ENCODE measurements around the gene FOXE3. TPM values are rescaled to one million over a fixed set of nuclear protein-coding genes. Genes with fewer than 3 reads are reported as not detected.

The FOXE3 gene
- total RNA-seq, 1 experiment from 2014 or later: not detected

- H3K36me3 Mint-ChIP-seq: no peaks in the 10 kb centered on the region
- ChIA-PET CTCF (interaction anchor here (2.0 to 8.7 kb wide), 4 partner anchors 14 to 308 kb away, joined by 6 to 109 read pairs (median 14); partner anchors contain the start of gene FOXD2), POLR2A (no interaction called here)
- no peak for DNase-seq (ENCODE audit: low spot score)
- H3K27ac Mint-ChIP-seq: no peak overlapping the region
- no peak for ATAC-seq
- TF ChIP-seq ATF3 (CRISPR knock-in tag; conservative IDR thresholded peaks at IDR 0.05) (no peak), ZNF512 (CRISPR knock-in tag; IDR thresholded peaks at IDR 0.05; ENCODE audit: borderline replicate concordance) (no peak), ZNF219 (CRISPR knock-in tag; IDR thresholded peaks at IDR 0.05; ENCODE audit: borderline replicate concordance) (no peak), USF1 (CRISPR knock-in tag; IDR thresholded peaks at IDR 0.05) (no peak), NR3C1 (CRISPR knock-in tag; conservative IDR thresholded peaks at IDR 0.05; ENCODE audit: low read depth) (no peak), TEAD1 (CRISPR knock-in tag; IDR thresholded peaks at IDR 0.05) (no peak)
- peaks cover 91% of the 10 kb centered on the region for H3K27me3 Mint-ChIP-seq (ENCODE audit: low read depth)
- H3K4me1 Mint-ChIP-seq: peaks cover 8% of the 10 kb centered on the region
- H3K9me3 Mint-ChIP-seq: no peaks in the 10 kb centered on the region
- peak overlapping the region; percentile 38; the same call in 1 of the 2 replicates for H3K4me3 Mint-ChIP-seq
These were observed 2.0 kb downstream of the FOXE3 start for GRCh38 chr1:47418122-47418521.

- H3K27me3 Mint-ChIP-seq (ENCODE audit: low read depth): peaks cover 89% of the 10 kb centered on the region
- POLR2A ChIA-PET: no interaction called here
- H3K9me3 Mint-ChIP-seq: no peaks in the 10 kb centered on the region
- no peak overlapping the region for H3K4me3 Mint-ChIP-seq
- no peaks in the 10 kb centered on the region for H3K36me3 Mint-ChIP-seq
- ATAC-seq (no peak), DNase-seq (ENCODE audit: low spot score) (no peak)
- no peak for TF ChIP-seq E2F5 (CRISPR knock-in tag; IDR thresholded peaks at IDR 0.05)
- no peak for TF ChIP-seq NFYB (CRISPR knock-in tag; conservative IDR thresholded peaks at IDR 0.05; ENCODE audit: low read depth)
- peaks cover 8% of the 10 kb centered on the region for H3K4me1 Mint-ChIP-seq
- CTCF ChIA-PET: interaction anchor here (0.5 to 8.7 kb wide), 7 partner anchors 14 to 307 kb away, joined by 3 to 109 read pairs (median 6); partner anchors contain the start of gene FOXD2
- no peak overlapping the region for H3K27ac Mint-ChIP-seq
These were observed 2.7 kb downstream of the FOXE3 start for GRCh38 chr1:47418681-47419325.

GRCh38 chr1:47420547-47420946 is 4.5 kb downstream of the FOXE3 start:
- H3K4me3 Mint-ChIP-seq: no peak overlapping the region
- ChIA-PET CTCF (interaction anchor here (1.1 to 8.7 kb wide), 3 partner anchors 12 to 32 kb away, joined by 6 to 109 read pairs (median 18); partner anchors contain the start of gene FOXD2), POLR2A (no interaction called here)
- H3K27ac Mint-ChIP-seq: no peak overlapping the region
- no peak for DNase-seq (ENCODE audit: low spot score)
- no peaks in the 10 kb centered on the region for H3K36me3 Mint-ChIP-seq
- no peaks in the 10 kb centered on the region for H3K9me3 Mint-ChIP-seq
- ATAC-seq: no peak
- H3K27me3 Mint-ChIP-seq (ENCODE audit: low read depth): peaks cover 89% of the 10 kb centered on the region
- H3K4me1 Mint-ChIP-seq: peaks cover 19% of the 10 kb centered on the region
- TF ChIP-seq ARID4B (CRISPR knock-in tag; IDR thresholded peaks at IDR 0.05; ENCODE audit: borderline replicate concordance): no peak
- TF ChIP-seq ATF2 (CRISPR knock-in tag; IDR thresholded peaks at IDR 0.05; ENCODE audit: borderline replicate concordance, low read depth): no peak
- TF ChIP-seq GRHL2 (CRISPR knock-in tag; IDR thresholded peaks at IDR 0.05; ENCODE audit: insufficient replicate concordance, severe bottlenecking): no peak
- TF ChIP-seq TEAD4 (CRISPR knock-in tag; IDR thresholded peaks at IDR 0.05): no peak
- TF ChIP-seq ATF6 (CRISPR knock-in tag; IDR thresholded peaks at IDR 0.05): no peak
- no peak for TF ChIP-seq FOXK1 (CRISPR knock-in tag; IDR thresholded peaks at IDR 0.05)
- TF ChIP-seq MAX (CRISPR knock-in tag; IDR thresholded peaks at IDR 0.05): no peak
- no peak for TF ChIP-seq ZMAT4 (CRISPR knock-in tag; IDR thresholded peaks at IDR 0.05)
